T-helper 1 cell (primary cell): Measurements from ENCODE around the gene FBXW2.
"Not testable (repeated sequence)": the region's sequence is repeated elsewhere in the genome, so short reads cannot be mapped to it uniquely, and the experiment has no call there.

ENCODE experiments used
- DNase-seq, 5 donors: peaks; one replicate each; pipeline ENCODE4 v3.0.0-alpha.2; 2012 to 2020
- total RNA-seq, 4 donors: gene quantifications; one replicate each; lab custom pipeline; 2026; lab: John Stamatoyannopoulos, UW

Gene FBXW2, protein sequence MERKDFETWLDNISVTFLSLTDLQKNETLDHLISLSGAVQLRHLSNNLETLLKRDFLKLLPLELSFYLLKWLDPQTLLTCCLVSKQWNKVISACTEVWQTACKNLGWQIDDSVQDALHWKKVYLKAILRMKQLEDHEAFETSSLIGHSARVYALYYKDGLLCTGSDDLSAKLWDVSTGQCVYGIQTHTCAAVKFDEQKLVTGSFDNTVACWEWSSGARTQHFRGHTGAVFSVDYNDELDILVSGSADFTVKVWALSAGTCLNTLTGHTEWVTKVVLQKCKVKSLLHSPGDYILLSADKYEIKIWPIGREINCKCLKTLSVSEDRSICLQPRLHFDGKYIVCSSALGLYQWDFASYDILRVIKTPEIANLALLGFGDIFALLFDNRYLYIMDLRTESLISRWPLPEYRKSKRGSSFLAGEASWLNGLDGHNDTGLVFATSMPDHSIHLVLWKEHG
- 57.0 to 119 (median 88.7) reads per million in 4 donors for total RNA-seq

DNA sequence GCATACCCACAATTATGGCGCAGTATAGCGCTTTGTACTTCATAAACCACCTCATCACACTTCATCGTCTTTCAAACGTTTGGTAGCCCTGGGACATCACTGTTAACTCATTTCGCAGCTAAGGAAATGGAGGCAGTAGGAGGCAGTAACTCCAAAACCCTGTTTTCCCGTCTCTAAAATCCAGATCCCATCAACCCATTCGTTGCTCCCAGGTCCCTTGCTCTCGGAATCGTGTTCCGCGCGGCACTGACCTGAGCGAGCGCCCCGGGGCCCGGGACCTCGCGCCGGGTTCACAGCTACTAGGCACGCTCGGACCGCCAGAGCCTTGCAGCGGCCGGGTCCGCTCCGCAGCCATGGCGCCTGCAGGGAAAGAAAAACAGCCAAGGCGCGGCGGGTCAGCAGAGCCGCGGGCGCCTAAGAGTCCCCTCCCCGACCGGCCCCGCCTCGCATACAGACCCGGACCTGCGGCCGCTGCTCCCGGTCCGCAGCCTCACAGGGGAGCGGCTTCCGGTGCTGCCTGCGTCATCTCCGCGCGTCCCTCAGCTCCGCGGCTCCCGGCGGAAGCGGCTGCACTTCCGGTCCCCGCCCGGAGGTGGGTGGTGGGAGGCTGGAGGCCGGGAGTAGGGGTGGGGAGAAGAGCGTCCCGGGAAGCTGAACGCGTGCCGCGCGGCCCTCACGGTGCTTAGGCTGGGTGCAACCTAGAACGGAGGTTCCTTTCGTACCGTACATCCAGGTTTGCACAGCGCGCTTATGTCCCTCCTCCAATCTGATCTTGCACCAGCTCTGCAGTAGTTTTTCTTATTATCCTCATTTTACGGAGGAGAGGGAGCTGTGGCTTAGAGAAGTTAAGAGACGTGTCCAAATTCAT is at the start of gene FBXW2:
Gene FBXW2, minus strand, starts transcription at position 519 of the 868 bp plus-strand sequence. CDS start 5,158 bp downstream, outside the sequence.
- peak; percentile 68 to 93 (median 76) for DNase-seq

DNA sequence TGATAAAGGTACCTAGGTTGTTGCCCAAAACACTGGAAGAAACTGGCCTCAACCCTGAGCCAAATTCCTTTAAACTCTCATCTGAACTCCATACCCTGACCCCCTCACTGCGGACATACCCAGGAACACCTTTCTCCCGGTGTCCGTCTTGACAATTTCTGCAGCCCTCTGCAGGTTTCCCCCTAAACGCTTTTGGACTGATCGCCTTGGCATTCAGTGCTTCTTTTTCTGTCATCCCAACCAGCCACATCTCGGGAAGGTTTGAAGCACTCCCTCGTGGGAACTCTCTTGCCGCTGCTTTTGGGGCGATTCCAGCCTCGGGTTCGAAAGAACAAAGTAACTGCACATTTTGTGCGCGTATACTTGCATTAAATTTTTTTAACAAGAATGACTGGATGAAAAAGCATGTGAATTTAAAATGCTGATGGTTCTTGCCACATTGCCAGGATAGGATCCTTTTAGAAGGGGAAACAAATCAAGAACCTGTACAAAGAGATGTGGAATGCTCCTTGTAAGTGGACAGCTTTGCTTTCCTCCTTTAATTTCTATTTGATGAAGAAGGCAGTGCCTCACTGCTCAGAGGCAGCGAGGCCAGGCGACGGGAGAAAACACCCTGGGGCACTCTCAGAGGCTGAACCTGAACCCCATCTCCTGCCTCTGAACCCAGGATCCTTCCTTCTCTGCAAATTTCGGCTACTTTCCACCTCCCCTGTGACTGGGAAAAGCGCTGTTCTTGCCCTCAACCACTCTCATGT is 48.9 kb upstream of the FBXW2 start:
- DNase-seq: no peak

DNA sequence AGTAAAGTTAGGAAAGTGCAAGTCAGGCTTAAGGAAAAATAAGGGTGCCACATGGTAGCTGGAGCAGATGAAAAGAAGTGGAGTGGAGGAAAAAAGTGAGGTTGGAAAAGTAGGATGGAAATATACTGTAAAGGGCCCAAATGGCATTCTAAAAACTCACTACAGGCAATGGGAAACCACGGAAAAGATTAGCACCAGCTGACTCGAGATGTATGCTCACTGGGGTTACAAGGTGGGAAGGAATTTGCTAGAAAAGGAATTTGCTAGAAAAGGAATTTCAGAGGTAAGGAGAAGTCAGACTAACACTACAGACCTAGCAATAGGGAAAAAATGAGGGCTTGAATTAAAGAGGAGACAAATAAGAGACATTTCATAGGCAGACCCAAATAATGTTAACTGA is 45.9 kb upstream of the FBXW2 start:
- DNase-seq: no peak

DNA sequence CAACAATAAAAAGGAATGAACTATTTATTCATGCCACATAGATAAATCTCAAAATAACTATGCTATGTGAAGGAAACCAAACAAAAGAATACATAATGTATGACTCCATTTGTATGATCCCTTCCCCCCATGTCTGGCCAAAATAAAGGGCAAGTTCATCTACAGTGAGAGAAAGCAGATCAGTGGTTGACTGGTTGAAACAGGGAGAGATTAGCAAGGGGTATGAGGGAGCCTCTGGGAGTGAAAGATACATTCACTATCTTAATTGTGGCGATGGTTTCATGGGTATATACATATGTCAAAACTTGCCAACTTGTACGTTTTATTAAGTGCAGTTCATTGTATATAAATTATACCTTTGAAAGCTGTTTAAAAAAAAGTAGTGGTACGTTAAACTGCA is 44.7 kb upstream of the FBXW2 start:
- DNase-seq: no peak

DNA sequence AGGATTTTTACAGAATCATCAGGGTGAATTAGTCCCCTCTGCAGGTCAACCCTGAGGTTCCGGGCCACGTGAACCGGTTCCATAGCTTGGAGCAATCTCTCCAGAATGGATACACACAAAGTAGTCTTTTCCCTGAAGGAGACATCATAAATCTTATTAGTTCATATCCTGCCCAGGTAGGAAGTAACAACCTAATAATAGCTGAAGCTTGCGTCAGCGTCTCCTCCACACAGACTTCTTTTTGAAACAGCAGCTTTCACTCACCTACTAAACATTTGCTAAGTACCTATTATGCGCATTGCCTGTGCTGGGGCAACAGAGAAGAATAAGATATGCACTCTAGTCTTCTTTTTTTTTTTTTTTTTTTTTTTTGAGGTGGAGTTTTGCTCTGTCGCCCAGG is 40.1 kb upstream of the FBXW2 start:
- DNase-seq: no peak

DNA sequence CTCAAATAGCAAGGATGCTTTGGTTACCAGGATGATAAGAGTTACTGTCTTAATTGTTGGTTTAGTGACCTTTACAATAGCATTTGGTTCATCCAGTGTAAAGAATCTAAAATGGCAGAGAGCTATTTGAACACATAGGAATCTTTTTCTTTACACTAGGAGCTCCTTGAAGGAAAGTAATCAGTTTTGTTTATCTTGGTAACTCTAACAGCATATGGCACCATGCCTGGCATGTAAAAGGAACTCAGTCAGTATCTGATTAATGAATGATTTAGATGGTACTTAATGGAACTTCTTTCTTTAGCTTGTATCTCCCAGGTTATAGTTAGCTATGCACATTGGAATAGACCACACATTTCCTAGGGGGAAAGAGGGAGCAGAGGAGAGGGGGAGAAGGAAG is 39.6 kb upstream of the FBXW2 start:
- DNase-seq: no peak

DNA sequence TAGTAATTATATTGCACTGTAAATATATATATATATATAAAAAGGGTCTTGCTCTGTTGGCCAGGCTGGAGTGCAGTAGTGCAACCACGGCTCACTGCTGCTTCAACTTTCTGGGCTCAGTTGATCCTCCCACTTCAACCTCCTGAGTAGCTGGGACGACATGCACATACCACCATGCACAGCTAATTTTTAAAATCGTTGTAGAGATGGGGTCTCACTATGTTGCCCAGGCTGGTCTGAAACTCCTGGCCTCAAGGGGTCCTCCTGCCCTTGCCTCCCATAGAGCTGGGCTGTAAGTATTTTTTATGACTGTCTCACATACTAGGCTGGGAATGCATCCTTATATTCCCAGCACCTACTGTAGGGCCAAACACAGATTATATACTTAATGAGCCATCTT is 37.6 kb upstream of the FBXW2 start:
- no peak for DNase-seq

DNA sequence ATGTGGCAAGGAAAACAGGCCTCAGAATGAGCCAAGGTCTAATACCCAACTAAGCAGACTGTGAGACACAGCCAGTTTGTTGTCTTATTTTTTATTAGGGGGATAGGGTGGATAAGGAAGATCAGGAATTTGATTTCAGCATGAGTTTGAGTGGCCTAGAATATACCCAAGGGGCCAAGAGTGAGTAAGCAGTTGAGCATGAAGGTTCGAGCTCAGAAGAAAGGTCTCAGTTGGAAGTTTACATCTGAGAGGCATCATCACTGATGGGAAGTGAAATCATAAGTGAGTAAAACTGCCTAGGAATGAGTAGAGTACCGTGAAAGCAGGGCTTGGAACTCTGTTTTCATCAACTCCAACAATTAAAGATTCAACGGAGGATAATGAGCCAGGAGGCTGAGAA is 36.9 kb upstream of the FBXW2 start:
- DNase-seq: no peak

DNA sequence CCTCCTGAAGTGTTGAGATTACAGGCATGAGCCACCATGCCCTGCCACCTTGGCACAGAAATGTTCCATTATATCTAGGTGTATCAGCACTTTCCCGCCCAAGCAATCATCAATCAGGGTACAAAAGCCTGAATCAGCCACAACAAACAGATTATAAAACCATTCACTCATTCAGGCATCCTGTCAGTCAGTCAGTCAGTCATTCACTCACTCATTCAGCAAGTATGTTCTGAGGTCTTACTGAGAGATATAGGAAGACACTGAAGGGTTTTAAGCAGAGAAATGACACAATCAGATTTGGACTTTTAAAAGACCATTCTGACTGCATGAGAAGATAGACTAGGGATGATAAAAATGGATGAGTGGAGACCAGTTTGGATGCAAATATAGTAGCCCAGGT is 36.4 kb upstream of the FBXW2 start:
- no peak for DNase-seq

DNA sequence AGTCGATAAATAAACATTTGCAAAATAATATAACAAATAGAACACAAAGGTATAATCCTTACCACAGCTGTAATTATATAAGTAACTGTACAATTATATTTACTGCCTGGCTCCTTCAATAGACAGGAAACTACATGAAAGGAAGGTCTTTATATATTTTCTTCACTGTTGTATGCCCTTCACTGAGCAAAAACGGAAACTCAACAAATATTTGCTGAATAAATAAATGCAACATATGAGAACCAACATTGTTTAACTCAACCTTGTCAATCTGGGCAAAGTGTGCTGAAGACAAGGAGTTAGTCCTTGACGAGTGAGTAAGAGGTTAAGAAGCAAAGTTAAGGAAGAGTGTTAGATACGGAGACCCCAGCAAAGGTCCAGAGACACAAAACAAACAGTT is 26.9 kb upstream of the FBXW2 start:
- DNase-seq: no peak

DNA sequence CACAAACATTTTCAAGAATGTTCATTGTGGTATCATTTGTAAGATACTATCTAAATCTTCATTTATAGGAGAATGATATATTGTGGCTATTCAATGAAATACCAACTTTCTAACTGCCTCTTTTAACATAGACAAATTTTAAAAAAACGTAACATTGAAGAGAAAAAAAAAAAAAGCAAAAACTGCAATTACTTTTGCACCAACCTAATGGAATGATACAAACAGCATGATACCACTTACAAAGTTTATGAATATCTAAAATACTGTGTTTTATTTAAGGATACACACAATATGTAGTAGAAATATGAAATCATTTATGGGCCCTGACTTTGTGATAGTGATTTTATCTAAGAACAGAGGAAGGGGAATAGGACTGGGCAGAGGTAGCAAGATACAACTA is 25.4 kb upstream of the FBXW2 start:
- no peak for DNase-seq

DNA sequence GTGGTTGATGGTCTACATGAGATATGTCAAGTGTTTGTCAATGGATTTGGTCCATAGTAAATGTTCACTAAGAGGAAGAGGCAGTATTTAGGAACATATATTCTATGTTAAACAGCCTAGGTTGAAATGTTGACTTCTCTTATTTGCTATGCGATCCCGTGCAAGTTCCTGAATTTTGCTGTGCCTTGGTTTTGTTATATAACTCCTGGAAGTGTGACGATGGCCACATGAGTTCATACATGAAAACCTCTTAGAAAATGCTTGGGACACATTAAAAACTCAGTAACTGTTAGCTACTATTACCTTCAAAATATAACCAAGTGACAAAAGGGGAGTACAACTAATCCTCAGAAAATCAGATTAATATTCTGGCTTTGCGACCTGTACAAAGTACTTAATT is 21.9 kb upstream of the FBXW2 start:
- no peak for DNase-seq

DNA sequence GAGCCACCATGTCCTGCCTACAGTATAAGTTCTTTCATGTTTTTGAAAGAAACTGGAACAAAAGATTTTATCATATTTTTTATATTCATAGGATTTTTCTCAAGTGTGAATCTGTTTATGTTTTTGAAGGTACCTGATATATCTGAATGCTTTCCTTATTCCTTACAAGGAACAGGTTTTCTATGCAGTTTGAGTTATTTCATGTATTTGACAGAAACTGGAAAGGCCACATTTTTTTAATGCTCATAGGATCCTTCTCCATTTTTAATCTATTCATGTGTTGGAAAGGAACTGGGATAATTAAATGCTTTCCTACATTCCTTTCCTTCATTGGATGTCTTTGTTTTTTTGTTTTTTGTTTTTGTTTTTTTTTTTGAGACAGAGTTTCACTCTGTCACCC is 15.7 kb upstream of the FBXW2 start:
- DNase-seq: no peak

DNA sequence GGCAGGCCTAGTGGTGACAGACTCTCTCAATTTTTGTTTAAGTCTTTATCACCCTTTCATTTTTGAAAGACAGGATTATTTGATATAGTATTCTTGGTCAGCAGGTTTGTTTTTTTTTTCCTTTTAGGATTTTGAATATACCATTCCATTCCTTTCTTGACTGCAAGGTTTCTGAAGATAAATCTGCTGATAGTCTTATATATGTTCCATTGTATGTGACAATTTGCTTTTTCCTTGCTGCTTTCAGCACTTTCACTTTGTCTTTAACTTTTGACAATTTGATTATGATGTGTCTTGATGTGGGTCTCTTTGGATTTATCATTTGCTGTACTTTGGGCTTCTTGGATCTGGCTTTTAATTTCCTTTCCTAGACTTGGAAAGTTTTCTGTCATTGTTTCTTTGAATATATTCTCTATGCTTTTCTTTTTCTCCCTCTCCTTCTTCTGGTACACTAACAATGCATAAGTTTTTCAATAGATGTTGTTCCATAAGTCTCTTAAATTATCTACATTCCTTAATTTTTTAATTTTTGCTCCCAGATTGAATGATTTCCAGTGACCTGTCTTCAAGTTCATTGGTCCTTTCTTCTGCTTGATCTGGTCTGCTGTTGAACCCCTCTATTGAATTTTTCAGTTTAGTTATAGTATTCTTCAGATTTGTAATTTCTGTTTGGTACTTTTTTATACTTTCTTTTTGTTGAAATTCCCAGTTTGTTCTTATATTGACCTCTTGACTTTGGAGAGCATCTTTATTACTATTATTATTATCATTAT is 14.6 kb upstream of the FBXW2 start:
- DNase-seq: no peak

DNA sequence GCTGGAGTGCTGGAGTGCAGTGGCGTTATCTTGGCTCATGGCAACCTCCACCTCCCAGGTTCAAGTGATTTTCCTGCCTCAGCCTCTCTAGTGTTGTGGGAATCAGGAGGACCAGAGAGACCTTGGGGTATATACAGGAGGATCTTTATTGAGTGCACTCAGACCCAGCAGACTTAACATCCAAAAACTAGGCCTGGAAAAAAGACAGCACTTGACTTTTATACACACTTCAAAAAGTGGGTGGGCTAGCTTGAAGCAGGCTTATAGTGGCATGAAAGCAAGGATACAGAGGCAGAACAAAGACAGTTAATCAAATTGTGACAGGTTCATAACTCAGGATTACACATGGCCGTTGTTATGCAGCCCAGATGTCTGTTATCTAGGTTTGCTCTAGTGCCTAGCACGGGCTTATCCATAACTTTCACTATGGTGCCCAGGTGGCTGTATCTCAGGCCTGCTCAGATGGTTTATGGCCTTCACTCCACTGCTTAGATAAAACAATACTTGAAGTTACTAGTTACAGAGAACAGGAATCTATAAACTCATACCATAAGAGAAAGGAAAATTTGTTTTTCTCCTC is 11.7 kb upstream of the FBXW2 start:
- DNase-seq: not testable (repeated sequence)

DNA sequence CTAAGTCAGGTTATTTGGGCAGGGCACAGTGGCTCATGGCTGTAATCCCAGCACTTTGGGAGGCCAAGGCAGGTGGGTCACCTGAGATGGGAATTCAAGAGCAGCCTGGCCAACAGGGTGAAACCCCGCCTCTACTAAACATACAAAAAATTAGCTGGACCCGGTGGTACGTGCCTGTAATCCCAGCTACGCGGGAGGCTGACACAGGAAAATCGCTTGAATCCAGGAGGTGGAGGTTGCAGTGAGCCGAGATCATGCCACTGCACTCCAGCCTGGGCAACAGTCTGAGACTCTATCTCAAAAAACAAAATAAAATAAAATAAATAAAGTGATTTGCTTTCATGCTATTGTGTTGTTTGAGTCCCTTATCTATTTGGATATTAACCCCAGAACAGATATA is 8.2 kb upstream of the FBXW2 start:
- DNase-seq: no peak

DNA sequence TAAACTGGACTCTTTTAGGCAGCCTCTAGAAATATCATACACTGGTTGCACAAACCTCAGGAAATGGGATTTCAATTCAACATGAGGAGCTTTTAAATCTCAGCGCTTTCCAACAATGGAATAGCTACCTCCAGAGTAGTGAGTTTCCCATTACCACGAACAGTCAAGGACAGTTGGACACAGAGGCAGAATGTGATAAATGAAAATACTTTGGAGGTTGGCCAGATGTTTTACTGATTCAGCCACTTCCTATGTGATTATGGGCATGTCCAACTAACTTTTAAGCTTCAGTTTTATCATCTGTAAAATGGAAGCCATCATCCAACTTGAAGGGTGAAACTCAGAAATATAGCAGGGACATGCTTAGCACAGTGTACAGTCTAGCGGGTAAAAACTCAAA is 2.1 kb downstream of the FBXW2 start:
- no peak for DNase-seq

DNA sequence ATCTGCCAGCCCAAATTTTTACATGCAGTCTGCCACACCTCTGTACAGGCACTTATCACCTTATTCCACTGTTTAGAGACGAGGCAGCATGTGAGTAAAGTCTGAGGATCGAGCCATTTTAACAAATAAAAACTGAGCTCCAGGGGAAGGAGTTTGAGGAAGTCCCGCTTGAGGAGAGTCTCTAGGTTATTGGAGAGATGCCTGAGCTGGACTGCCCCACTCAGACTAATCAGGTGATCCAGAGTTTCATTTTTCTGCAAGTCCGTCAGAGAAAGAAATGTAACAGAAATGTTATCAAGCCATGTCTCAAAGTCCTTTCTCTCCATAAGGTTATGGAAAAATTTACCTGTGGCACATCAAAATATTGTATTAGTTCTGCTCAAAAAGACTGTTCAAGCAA is 5.3 kb downstream of the FBXW2 start:
- DNase-seq: no peak

DNA sequence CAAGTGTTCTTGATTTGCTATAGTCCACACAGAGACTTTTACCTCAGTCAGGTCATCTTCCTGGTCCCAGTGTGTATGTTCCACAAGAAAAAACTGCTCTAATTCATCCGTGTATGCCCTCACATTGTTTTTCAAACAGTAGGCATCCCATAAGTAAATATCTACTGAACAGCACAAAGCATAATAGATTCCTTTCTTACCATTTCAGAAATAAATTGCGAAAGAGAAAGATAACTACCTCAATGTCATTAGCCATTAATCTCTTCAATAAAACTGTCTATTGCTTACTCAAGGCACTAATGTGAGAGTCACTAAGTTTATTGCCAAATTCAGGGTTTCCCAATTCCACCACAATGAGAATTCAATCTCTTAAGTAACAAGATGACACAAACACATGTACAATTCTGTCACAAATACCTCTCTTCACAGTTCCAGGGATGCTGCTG is 9.6 kb downstream of the FBXW2 start:
- no peak for DNase-seq

DNA sequence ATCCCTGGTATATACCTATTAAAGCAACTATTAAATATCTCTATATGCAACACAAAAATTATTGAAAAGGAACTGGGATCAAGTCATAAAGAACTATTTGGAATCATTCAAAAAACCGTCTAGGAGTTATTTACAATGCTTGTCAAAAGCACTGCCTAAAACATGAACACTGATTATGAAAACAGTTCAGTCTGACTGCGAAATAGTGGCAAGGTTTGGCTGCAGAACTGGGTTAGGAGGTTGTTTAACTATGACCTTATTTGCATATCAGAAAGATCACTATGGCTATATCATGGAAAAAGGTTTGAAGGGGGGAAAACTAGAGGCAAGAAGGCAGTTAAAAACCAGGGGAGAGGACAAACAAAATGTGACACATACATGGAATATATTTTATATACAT is 12.0 kb downstream of the FBXW2 start:
- DNase-seq: no peak

DNA sequence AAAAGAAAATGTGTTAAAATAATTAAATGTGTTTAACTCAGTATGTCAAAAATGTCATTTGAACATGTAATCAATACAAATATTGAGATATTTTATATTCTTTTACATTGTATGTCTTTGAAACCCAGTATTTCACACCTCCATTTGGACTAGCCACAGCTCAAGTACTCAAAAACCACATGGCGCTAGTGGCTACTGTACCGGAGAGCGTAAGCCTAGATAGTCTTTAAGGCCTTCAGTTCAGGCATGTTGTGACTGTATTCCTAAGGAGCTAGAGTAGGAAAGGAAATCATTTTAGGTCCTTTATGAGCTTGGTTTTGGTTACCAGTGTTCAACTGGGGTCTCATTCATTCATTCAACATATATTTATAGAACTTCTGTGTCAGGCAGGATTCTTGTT is 12.8 kb downstream of the FBXW2 start:
- DNase-seq: no peak

DNA sequence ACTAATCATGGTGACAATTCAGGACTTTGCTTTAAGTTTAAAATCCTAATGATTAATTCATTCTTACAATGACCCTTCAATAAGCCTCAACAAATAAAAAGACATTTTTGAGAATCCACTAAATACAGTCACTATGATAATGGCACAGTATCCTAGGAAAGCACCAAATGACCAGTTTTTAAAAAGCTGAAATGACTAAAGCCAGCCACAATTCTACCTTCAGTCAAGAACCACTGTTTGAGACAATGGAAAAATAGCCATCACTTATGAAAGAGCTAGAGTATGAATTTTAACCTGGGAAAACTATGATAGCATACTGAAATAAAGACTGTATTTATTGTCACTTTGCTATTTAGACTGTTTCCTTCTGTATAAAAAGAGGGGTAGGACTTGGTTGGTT is 14.0 kb downstream of the FBXW2 start:
- no peak for DNase-seq
